GM18519 (cell line): Measurements from ENCODE around the gene CTF1.
A peak's percentile ranks its signal among the peaks of the same experiment; 100 is the strongest.
"Not testable (repeated sequence)": the region's sequence is repeated elsewhere in the genome, so short reads cannot be mapped to it uniquely, and the experiment has no call there.

ENCODE experiments used
- ATAC-seq: cut with Tn5 transposase; IDR thresholded peaks from one replicate; pipeline ENCODE4 v1.9.1; 2021; ENCODE audit warnings: mild to moderate bottlenecking, moderate library complexity; ENCODE audit not compliant: unreplicated experiment, low FRiP score

The CTF1 gene, protein sequence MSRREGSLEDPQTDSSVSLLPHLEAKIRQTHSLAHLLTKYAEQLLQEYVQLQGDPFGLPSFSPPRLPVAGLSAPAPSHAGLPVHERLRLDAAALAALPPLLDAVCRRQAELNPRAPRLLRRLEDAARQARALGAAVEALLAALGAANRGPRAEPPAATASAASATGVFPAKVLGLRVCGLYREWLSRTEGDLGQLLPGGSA

DNA sequence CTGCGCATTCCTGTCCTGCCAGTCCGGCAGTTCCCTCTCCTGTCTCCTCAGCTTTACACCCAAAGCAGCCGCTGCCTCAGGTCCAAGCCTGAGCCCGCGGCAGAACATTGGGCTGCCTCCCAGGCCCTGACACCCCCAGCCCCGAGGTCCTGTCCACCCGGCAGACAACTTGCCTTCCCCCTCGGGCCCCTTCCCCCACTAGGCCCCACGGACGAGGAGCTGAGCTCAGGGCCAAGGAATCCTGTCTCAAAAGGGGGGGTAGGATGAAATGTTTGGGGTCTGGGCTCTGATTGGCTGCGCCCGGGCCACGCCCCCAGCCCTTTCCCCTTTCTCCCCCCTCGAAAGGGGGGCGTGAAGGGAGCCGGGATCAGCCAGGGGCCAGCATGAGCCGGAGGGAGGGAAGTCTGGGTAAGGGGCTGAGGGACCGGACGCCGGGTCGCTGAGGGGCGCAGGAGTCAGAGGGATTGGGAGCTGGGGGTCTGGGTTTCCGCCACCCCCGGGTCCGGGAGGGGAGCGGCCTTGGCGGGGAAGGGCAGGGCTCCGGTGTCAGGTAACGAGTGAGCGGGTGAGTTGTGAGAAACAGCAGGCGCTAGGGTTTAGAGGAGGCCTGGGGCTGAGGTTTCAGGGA, at the start of gene CTF1:
Gene CTF1 (plus strand): TSS at position 354 of the 628 bp plus-strand sequence. CDS start 30 bp downstream, at position 384.
- no peak for ATAC-seq

DNA sequence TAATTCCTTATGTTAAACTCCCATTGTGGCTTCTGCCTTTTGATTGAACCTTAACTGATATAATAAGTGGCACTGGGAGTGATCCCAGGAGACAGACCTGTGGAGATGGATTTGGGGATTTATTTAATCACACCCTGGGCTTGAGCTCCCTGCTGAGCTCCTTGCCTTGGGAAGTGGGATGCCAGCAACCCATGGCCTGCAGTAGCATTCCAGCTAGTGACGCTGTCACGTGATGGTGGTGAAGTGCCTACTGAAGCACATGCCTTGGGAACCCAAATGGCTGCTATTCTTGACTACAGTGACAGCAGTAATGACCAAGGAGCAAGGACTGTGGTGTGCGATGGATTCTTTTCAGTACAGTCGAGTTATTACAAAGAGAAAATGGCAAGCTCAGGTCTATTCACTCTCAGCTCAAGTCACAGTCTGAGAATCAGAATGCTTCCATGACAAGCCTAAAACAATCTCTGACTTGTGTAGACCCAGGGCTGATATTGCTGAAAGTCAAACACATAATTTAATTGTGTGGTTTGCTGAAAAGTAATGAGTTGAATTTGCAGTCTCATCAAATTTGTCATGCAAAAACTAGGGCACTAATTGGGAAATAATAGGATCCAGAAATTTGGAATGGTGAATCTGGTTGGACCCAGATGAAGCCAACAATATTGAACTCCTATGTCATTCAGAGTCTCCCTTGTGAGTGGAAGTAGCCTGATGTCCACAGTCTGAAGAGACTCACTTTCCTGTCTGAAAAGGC, 49.6 kb upstream of the CTF1 start:
- ATAC-seq = no peak

DNA sequence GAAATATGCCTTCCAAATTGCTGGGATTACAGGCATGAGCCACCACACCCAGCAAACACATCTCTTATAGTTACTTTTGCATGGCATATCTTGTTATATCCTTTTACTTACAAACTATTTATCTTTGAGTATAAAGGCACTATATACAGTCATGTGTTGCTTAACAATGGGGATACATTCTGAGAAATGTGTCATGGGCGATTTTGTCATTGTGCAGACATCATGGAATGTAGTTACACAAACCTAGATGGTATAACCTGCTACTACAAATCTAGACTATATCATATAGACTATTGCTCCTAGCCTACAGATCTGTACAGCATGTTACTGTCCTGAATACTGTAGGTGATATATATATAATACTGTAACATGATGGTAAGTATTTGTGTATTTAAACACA, 46.2 kb upstream of the CTF1 start:
- no peak for ATAC-seq

GRCh38 chr16:30853758-30854157, 42.7 kb upstream of the CTF1 start:
- ATAC-seq = no peak

- ATAC-seq = no peak
Observed at GRCh38 chr16:30858111-30858495, 38.3 kb upstream of the CTF1 start.

DNA sequence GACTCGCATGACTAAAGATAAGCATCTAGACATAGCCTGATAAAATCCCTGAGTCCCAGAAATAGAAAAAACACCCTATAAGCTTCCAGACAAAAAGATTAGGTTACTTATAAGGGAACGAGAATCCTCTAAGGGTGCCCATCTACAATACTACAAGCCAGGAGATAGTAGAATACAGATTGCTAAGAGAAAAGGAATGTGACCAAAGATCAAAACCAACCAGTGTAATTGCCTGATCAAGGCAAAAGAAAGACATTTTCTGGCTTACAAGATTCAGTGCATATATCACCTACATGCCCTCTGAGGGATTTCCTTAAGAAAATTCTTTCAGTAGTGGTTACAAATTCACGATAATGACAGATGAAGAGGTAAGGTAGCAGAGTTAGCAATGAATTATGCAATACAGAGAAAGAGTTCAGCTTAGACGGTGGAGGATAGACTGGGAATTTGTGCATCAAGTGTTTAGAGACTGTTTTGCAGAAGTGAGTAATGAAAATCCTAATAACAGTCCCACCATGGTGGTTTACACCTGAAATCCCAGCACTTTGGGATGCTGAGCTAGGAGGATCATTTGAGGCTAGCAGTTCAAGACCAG, 37.5 kb upstream of the CTF1 start:
- ATAC-seq = no peak

- not testable (repeated sequence) for ATAC-seq
Observed at GRCh38 chr16:30860729-30861128, 35.7 kb upstream of the CTF1 start.

GRCh38 chr16:30863178-30863577, 33.2 kb upstream of the CTF1 start:
- not testable (repeated sequence) for ATAC-seq

GRCh38 chr16:30866031-30866430, 30.4 kb upstream of the CTF1 start:
- no peak for ATAC-seq

- ATAC-seq = no peak
Observed at GRCh38 chr16:30867747-30868146, 28.7 kb upstream of the CTF1 start.

GRCh38 chr16:30870904-30871303, 25.5 kb upstream of the CTF1 start:
- no peak for ATAC-seq

GRCh38 chr16:30874244-30874820, 22.1 kb upstream of the CTF1 start:
- no peak for ATAC-seq

- ATAC-seq = peak; percentile 58
Observed at GRCh38 chr16:30874821-30875717, 21.3 kb upstream of the CTF1 start.

DNA sequence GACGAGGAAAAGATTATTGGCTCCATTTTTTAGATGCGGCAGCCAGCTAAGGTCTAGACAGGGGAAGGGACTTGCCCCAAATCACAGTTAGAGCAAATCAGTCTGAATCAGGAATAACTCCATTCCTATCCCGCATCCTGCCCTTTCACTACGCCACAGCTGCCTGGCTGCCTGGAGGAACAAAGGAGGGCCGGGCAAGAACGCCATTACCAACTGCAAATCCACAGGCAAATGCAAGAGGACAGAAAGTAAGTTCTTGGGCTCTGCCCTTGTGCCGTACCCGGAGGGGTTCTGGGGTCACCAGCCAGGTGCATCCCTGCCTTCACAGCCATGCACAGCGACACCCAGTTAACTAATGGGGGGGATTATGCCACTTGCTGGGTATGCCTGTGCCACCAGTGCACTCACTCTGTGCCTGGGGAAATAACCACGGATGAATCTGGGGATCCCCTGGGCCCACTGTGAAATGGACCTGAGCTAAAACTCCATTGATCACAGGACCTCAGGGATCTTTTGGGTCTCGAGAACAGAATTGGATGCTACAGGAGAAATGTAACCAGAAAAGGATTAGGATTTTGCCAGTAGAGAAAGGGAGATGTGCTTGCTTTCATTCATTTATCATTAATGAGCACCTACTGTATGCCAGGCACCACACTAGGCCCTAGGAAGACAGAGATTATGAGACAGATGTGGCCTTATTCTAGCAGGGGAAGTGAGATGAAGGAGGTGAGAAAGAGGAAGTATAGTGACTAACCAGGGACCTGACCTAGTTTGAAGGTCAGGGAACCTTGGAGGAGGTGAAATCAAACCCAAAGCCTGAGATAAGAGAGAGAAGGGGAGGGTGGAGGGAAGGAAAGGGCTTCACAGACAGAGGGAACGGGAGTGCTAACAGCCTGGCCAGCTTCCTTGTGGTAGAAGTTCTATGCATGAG, 20.3 kb upstream of the CTF1 start:
- no peak for ATAC-seq

GRCh38 chr16:30876867-30877266, 19.5 kb upstream of the CTF1 start:
- no peak for ATAC-seq

DNA sequence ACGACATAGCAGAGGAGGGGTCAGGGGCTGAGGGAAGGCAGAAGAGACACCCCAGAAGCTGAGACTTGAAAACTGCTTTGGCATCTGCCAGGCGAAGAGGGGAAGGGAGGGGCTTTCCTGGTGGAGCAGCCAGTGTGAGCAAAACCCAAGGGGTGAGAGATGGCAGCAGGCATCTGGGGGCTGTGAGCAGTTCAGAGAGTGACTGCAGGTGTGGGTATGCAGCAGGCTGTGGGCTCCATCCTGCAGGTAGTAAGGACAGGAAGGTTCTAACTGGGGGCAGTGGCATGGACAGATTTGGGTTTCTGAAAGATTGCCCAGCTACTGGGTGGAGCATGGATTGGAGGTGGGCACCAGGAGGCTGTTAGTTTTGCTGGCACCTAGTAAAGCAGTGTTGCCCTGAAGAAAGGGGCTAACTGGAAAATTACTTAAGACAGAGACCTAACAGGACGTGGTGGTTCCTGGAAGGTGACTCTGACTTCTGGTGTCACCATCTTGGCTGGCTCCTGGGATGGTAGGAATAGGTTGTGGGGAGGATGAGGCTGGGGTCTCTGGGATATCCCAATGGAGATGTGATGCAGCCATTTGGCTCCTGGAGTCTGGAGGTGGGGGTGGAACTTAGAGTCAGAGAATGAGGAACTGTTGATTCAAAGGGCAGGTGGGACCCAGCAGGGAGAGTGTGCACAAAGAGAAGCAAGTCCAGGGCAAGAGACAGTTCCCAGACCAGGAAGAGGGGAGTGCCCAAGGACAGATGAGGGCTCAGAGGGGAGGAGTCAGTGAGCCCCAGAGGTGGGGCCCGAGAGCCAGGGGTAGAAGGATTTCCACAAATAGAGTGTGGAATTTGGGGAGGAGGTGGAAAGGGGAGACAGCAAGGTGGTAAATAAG, 13.7 kb upstream of the CTF1 start:
- ATAC-seq = no peak

- ATAC-seq = no peak
Observed at GRCh38 chr16:30884760-30885159, 11.7 kb upstream of the CTF1 start.

- ATAC-seq = no peak
Observed at GRCh38 chr16:30885196-30885595, 11.2 kb upstream of the CTF1 start.
